ENCODE data around the gene TPX2.
"Not testable (repeated sequence)": the region's sequence is repeated elsewhere in the genome, so short reads cannot be mapped to it uniquely, and the experiment has no call there.

The TPX2 gene

DNA sequence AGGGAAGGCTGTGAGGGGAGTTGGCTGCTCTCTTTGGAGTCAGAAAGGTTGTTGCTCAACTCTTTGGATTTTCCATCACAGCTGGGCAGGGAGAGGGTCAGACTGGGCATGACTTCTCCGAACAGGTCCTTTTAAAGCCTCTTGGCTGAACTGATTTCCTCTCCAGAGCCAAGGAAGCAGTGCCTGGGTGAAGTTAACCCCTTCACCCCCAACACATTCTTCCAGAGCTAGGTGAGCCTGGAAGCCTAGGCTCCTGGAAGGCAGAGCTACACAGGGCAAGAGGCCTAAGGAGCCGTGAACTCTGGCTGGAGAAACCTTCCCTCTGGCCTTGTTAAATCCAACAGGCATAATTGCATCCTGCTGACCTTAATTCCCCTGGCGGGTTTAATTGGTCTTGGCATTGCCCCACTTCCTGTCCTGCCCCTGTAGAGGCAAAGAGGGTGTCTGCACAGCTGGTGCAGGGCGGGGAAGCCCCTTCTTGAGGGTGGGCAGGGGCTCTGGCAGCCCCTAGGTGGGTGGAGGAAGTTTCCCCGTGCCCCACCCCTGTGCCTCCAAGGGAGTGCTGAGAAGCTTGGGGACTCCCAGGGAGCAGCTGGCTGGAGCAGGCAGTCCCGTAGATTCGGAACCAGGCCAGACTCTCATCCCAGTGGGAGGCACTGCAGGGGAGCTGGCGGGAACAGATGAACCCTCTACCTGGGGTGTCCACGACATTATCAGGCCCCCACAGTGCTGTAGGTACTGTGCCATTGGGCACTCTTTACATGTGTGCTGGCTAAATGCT is 76.5 kb downstream of the TPX2 start:
- DNase-seq (ENCODE audit: low read depth): no peak

DNA sequence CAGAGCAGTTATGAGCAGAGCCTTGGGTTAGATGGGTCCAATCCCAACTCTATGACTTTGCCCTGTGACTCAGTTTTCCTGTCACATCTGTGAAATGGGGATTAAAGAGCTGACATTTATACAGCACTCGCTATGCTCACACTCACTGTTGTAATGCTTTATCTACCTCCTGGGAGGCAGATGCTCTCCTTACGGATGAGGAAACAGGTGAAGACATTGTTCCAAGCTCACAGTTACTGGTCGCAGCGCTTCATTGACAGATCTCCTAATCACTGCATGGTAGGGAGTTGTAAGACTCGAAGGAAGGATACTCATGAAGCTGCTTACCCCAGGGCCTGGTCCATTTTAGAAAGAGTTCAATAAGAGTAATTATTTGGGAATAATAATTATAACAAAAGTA is 77.1 kb downstream of the TPX2 start:
- no peak for DNase-seq (ENCODE audit: low read depth)

DNA sequence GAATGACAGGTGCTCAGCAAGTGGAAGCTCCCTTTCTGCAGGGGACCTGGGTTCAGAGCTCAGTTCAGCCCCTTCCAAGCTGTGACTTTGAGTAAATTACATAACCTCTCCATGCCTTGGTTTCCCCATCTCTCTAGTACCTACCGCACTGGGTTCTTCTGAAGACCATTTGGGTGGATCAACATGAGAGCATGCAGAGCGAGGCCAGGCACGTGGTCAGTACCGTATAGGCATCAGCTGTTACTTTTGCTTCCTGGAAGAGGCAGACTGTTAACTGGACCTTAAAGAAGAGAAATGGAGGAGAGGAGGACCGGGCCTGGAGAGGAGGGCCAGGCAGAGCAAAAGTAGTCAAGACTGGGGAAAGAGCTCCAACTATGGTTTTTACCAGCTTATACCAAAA is 78.4 kb downstream of the TPX2 start:
- no peak for DNase-seq (ENCODE audit: low read depth)

DNA sequence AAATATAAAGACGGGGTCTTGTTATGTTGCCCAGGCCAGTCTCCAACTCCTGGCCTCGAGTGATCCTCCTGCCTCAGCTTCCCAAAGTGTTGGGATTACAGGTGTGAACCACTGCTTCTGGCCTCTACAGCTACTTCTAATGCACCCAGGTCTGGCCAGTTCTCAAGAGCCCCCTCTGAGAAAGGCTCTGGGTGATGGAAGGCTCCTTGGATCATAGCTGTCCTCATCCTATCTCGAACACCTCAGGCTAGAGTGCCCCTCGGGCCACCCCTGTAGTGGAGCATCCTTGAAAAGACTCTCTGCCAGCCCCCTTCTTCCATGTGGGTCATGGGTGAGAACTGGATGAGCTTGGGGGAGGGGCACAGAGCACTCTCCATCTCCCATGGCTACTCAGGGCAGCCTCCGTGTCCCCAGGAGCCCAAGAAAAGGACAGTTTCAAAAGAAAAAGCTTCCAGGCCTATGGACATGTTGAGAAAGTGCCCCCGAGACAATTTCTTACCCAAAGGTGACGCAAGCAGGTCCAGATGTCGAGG is 79.4 kb downstream of the TPX2 start:
- DNase-seq (ENCODE audit: low read depth): no peak

DNA sequence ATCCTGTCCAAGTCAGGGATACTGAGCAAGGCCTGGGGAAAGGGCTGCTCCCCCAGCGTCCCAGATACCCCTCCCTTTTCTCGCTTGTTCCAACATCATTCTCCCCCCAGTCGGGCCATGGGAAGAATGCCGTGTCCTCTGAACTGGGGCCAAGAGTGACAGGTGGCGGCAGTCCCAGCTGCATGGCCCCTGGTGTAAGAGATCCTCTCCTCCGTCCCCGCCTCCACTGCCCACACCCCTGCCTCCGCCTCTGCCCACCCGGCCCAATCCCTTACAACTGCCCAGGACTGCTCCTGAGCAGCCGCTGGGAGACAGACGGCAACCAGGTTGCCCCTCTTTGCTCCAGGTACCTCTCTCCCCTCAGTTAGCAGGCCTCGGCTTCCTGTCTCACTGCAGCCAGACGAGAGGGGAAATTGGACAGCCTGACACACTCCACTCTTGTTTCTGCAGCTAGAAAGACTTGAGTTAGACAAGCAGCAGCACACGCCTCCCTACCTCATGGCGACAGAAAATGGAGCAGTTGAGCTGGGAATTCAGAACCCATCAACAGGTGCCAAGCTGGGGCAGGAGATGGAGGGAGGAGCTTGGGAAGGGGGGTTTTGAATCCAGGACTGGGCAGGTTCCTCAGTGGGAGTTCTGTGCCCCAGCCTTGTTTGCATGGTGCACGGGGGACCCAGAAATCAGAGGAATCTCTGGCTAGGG is 80.1 kb downstream of the TPX2 start, which contains the start of gene MYLK2:
MYLK2 (plus strand) TSS at position 274 of the 702 bp plus-strand sequence; CDS start at position 499, 225 bp downstream.
- DNase-seq (ENCODE audit: low read depth): no peak

DNA sequence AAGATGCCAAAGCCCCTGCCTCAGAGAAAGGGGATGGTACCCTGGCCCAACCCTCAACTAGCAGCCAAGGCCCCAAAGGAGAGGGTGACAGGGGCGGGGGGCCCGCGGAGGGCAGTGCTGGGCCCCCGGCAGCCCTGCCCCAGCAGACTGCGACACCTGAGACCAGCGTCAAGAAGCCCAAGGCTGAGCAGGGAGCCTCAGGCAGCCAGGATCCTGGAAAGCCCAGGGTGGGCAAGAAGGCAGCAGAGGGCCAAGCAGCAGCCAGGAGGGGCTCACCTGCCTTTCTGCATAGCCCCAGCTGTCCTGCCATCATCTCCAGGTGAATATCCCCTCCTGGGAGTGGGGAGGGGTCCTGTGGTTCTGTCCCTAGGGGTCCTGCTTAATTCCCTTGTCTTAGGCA is 81.1 kb downstream of the TPX2 start:
- no peak for DNase-seq (ENCODE audit: low read depth)

DNA sequence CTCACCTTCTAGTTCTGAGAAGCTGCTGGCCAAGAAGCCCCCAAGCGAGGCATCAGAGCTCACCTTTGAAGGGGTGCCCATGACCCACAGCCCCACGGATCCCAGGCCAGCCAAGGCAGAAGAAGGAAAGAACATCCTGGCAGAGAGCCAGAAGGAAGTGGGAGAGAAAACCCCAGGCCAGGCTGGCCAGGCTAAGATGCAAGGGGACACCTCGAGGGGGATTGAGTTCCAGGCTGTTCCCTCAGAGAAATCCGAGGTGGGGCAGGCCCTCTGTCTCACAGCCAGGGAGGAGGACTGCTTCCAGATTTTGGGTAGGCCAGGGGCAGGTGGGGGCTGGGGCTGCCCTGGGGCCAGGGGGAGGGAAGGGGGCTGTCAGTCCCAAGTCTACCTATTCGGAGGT is 82.3 kb downstream of the TPX2 start:
- DNase-seq (ENCODE audit: low read depth): no peak

DNA sequence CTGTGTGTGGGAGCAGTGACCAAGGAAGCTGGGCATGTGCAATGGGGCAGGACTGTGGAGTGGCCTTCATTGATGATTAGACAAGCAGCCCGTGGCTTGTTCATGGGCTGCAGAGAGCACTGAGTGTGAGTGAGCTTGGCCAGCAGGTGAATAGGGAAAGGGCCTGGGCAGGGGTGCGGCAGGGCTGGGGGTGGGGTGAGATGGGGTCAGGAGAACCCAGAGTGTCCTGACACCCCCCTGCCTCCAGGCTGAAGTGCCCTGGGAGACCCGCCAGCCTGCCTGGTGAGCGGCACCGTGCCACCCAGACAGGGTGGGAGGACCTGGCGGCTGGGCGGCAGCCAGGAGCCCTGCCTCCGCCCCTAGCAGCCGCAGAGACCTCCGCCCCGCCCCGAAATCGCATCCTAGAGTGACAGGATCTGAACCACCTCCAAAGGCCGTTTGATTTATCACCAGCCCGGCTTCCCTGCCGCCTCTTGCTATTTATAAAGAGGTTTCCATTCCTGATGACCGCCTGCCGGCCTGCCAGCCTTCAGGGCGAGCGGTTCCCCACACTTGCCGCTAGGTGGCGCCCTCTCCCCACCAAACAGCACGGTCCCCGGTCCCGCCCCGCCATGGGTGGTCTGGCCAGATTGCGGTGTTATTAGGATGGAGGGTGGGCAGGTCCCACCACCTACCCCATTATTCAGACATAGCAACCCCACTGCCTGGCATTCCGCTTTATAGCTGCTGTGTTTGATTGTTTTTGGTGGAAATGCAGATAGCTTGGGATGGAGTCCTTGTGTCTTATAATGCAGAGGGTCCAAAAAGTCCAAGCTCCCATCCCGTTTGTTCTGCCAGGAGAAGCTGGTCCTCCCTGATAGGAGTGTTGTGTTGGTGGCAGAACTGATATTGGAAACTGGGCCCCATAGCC is 83.6 kb downstream of the TPX2 start:
- DNase-seq (ENCODE audit: low read depth): no peak

DNA sequence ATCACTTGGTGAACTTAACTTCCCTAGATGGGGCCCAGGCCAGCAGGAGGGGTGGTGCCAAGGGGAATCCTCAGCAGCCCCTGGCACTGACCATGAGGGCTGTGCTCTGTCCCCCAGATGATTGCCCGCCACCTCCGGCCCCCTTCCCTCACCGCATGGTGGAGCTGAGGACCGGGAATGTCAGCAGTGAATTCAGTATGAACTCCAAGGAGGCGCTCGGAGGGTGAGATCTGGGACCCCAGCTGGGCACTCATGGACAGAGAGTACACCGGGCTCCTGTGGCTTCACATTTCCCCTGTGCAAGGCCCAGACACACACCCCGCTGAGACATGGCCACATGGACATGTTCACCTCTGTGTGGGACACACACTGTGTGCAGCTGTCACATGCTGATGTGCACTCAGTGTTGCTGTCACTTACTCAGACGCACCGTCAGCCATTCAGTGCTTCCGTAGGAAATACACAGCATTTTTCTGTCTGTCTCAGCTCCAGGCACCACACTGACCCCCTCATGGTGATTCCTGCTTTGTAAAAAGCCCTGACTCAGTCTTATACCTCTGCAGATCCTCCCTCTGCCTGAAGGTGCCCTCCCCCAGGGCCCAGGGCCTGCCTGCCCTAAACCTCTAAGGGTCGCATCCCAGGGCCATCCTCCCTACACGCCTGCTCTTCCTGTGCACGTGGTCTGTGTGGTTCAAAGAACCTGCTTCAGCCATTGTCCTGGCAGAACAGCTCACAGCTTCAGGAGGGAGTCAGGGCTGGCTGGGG is 84.5 kb downstream of the TPX2 start:
- no peak for DNase-seq (ENCODE audit: low read depth)

DNA sequence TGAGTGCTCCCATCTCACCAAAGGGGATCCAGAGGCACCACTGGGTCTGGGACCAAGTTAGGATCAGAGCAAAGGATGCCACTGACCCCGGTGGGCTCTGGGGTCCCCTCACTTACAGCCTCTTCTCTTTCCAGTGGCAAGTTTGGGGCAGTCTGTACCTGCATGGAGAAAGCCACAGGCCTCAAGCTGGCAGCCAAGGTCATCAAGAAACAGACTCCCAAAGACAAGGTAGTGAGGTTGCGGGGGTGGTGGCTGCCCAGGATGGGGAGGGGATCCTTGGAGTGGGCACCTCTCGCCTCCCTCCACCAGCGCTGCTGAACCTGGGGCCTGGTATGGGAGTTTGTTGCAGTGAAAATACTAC is 85.0 kb downstream of the TPX2 start:
- DNase-seq (ENCODE audit: low read depth): no peak

DNA sequence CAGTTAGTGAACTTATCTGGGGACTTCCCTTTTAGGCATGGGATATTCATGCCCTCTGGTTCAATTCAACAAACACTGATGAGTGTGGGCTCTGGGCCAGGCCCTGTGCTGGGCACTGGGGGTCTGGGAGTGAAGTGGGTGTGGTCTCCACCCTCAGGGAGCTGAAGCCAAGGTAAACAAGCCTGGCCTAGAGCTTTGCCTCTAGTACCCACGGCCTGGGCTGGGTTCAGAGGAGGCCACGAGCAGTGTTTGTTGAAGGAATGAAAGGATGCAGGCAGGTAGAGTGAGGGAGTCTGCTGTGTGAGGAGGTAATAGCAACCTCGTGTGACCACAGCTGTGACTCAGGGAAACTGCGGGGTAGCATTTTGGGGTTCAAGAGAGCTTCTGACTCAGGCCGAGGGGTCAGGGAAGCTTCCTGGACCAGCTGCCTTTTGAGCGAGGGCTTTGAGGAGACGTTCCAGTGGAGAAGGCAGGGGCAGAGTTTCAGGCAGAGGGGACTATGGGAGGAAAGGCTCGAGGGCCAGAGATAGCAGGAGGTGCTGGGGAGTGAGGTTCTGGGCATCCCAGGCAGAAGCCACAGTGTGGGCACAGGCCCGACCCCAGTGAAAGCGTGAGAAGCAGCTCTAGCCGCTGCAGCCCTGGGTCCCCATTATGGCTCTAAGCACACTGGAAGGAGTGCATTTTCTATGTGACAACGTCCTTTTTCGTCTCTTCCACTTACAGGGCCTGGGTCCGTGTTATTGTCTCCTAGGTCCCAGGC is 85.6 kb downstream of the TPX2 start:
- DNase-seq (ENCODE audit: low read depth): no peak

DNA sequence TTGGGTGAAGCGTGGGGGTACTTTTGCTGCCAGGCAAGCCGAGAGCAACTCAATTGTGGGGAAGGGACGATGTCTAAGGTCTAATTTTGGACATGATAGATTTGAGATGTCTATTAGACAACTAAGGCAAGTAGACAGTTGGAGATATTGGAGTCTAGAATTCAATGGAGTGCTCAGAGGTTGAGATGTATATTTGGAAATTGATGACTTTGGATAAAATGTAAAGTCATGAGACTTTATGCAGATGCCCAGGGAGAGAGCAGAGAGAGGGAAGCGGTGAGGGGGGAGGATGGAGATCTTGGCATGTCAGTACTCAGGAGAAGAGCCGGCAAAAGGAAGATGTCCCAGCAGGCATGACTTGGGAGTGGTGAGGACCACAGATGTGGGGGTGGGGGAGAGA is 87.0 kb downstream of the TPX2 start:
- DNase-seq (ENCODE audit: low read depth): no peak

DNA sequence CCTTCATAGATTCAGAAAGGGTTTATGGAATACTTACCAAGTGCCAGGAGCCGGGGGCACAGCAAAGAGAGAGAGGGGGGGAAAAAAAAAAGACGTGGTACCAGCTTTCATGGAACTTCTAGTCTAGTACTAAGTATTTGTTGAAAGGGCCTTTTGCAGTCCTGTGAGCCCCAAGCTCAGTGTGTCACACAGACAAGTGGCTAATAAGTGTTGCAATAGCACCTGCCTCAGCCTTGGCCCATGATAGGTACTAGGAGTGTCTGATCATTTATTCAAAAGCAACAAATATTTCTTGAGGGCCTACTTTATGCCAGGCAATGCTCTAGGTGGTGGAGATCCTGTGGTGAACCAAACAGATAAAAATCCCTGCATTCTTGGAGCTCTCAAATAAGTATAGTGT is 88.0 kb downstream of the TPX2 start:
- DNase-seq (ENCODE audit: low read depth): no peak

DNA sequence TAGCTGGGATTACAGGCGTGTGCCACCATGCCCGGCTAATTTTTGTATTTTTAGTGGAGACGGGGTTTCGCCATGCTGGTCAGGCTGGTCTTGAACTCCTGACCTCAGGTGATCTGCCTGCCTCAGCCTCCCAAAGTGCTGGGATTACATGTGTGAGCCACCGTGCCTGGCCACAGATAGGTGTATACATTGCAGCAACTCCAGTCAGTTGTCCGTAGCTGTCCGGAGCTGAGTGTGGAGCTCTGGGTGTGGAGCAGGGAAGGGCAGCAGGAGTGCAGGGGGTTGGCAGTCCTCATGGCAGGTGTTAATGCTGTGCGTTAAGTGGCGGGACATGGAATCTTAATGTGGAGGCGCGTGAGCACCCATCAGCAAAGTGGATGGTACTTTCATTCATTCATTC is 88.9 kb downstream of the TPX2 start:
- DNase-seq (ENCODE audit: low read depth): not testable (repeated sequence)

DNA sequence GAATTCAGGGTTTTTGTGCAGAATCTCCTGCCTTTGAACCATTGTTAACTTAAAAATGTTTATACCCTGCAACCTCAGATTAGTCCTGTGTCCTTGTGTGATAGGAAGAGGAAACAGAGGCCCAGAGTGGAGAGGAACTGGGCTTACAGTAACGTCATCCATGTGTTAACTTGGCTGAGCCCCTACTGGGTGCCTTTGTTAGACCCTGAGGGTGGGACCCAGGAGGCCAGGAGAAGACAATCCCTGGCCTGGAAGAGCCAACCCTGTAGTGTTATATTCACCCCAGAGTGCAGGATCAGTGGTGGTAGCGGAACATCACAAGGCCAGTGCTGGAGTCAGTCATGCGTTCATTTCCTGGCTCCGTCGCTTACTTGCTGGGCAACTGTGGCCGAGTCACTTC is 90.6 kb downstream of the TPX2 start:
- no peak for DNase-seq (ENCODE audit: low read depth)

DNA sequence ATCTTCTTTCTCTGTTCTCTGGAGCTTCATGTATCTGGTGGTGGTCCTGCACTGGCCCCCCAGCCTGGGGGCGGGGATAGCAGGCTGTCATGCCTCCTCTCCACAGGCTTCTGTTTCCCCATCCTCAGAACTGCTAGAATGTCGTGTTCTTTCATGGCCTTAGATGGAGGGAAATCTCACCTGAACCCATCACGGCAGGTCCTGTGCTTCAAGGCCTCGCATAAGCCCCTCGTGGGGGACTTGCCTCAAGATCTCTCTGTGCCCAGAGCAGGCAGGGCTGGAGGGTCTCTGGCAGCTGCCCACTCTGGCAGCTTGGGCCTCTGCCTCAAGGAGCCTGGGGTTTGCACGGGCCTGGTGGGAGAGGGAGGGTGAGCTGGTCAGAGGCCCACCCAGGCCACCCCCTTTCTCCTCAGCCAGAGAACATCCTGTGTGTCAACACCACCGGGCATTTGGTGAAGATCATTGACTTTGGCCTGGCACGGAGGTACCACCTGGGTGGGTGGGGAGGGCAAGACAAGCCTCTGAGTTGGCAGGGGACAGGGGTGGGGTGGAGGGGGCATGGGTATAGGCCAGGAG is 91.4 kb downstream of the TPX2 start:
- DNase-seq (ENCODE audit: low read depth): no peak

DNA sequence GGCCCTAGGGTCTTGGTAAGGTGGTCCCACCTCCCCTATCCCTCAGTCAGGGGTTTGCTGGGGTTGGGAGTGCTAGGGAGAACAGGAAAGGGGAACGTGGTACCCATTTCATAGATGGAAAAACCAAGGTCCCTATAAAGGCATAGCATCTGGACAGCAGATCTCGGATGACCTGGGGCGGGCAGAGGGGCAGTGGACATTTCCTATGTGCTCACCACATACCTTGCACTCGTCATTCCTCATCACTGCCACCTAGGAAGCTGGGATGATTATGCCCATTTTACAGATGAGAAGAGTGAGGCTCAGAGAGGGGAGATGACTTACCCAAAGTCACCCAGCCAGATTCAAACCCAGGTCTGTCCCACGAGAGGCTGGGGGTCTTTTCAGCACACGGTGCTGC is 92.1 kb downstream of the TPX2 start:
- DNase-seq (ENCODE audit: low read depth): no peak

DNA sequence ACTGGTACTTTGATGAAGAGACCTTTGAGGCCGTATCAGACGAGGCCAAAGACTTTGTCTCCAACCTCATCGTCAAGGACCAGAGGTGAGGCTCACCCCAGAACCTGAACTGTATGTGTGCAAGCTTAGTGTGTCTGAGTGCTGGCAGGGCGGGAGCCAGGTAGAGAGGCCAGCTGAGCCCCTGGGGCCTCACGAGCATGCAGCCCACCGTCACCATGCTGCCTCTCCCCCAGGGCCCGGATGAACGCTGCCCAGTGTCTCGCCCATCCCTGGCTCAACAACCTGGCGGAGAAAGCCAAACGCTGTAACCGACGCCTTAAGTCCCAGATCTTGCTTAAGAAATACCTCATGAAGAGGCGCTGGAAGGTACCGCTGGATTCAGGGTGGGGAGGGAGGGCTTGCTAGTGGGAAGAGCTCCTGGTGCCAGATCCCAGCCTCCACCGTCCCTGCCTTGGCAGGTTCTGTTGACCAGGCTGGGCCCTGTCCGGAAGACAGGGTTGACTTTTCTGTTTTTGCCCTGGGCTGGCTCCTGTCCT is 92.7 kb downstream of the TPX2 start:
- no peak for DNase-seq (ENCODE audit: low read depth)

DNA sequence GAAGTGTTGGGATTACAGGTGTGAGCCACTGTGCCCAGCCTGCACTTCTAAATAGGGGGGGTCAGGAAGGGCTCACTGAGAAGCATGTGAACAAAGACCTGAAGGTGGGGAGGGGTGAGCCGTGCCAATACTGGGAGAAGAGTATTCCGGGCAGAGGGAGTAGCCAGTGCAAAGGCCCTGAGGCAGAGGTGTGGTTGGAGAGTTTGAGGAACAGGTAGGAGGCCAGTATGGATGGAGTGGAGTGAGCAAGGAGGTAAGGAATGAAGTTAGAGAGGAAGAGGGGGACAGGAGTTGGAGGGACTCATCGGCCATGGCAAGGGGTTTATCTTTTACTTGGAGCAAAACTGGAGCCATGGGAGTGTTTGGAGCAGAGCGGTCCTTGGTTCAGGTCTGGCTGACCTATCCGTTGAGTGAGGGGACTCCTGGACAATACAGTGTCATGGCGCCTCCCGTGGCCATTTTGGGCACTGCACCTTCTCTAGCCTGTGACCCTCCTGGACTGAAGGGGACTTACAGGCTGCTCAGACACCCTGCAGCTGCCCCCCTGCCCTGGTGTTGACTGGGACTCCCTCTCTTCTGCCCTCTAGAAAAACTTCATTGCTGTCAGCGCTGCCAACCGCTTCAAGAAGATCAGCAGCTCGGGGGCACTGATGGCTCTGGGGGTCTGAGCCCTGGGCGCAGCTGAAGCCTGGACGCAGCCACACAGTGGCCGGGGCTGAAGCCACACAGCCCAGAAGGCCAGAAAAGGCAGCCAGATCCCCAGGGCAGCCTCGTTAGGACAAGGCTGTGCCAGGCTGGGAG is 94.2 kb downstream of the TPX2 start:
- no peak for DNase-seq (ENCODE audit: low read depth)

Measured in HS-5 (cell line).